ENCODE data around the gene CASS4.

DNA sequence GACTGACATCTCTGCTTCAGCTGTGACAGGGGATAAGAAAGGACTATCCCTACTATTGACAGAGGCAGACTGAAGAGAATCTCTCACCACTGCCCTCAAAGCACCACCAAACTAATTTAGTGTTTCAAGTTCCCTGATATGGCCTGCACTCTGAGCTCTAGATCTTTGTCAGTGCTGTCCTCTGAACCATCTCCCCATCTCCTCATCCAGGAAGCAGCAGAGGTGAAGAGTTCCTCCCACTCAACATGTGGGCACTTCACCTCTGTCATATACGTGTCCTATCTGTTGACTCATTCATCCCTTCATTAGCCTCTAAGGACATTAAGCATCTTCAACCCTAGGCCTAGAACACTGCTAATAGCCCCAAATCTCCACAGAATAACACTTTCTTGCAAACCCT is 39.2 kb upstream of the CASS4 start:
- no peak for TF ChIP-seq EZH2 (IDR thresholded peaks at IDR 0.05)
- TF ChIP-seq FOXP2 (optimal IDR thresholded peaks at IDR 0.05; ENCODE audit: control extremely low read depth, extremely low read length, insufficient read depth) = no peak
